Measurements from ENCODE around the gene HSPA1A. TPM values are rescaled to one million over a fixed set of nuclear protein-coding genes. Genes with fewer than 3 reads are reported as not detected.
"Not testable (repeated sequence)": the region's sequence is repeated elsewhere in the genome, so short reads cannot be mapped to it uniquely, and the experiment has no call there.

Gene HSPA1A
- total and polyA plus RNA-seq, 8 donors, result 64.3 to 205 (median 96.5) TPM

DNA sequence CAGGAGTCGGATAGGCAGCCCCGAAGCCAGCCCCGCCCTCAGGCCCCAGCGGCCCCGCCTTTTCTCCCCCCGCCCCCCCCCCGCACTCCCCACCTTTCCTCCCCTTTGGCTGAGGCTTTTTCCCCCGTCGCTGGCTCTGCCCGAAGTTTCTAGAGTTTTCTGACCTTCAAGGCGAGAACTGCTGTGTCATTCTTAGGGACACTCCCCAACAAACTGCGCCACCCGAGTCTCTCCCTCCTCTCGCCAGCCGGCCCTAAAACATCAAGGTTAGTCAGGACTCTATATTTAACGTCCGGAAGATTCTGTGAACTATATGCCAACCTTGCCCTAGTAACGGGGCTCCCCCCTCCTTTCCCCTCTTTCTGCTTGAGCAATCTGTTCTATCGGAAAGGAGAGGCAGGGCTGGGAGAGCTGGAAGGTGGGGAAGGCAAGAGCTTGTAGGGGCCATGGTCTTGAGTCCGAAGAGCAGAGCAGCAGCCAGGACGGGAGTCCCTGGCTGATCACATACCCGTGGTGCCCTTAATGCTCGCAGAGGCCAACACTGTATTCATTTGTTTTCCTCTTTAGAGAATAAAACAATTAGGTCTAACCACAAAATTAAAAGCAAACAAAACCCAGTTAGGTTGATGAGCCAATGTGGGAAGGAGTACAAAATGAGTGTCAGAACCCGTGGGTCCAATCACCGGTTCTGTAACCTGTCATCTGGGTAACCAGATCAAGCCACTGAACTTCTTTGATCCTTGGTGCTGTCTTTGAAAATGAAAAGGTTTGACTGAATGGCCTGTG lies 6.9 kb downstream of the HSPA1A start:
- peak; percentile 53 for ATAC-seq
- H3K4me1 ChIP-seq, result peaks cover 26 to 89% of the 10 kb centered on the region in 2 donors
- H3K27me3 ChIP-seq, result no peaks in the 10 kb centered on the region
- DNase-seq, result peak; percentile 67 to 91 (median 82)
- peak overlapping the region; percentile 92 to 98 for H3K27ac ChIP-seq
- no peaks in the 10 kb centered on the region for H3K36me3 ChIP-seq
- H3K9me3 ChIP-seq, result no peaks in the 10 kb centered on the region
- intact Hi-C loops (cut with DNase I), result no loop called here
- TF ChIP-seq, protein P1, sequence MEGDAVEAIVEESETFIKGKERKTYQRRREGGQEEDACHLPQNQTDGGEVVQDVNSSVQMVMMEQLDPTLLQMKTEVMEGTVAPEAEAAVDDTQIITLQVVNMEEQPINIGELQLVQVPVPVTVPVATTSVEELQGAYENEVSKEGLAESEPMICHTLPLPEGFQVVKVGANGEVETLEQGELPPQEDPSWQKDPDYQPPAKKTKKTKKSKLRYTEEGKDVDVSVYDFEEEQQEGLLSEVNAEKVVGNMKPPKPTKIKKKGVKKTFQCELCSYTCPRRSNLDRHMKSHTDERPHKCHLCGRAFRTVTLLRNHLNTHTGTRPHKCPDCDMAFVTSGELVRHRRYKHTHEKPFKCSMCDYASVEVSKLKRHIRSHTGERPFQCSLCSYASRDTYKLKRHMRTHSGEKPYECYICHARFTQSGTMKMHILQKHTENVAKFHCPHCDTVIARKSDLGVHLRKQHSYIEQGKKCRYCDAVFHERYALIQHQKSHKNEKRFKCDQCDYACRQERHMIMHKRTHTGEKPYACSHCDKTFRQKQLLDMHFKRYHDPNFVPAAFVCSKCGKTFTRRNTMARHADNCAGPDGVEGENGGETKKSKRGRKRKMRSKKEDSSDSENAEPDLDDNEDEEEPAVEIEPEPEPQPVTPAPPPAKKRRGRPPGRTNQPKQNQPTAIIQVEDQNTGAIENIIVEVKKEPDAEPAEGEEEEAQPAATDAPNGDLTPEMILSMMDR (IDR thresholded peaks at IDR 0.05), result no peak
- peak overlapping the region; percentile 35 to 54 for H3K4me3 ChIP-seq

DNA sequence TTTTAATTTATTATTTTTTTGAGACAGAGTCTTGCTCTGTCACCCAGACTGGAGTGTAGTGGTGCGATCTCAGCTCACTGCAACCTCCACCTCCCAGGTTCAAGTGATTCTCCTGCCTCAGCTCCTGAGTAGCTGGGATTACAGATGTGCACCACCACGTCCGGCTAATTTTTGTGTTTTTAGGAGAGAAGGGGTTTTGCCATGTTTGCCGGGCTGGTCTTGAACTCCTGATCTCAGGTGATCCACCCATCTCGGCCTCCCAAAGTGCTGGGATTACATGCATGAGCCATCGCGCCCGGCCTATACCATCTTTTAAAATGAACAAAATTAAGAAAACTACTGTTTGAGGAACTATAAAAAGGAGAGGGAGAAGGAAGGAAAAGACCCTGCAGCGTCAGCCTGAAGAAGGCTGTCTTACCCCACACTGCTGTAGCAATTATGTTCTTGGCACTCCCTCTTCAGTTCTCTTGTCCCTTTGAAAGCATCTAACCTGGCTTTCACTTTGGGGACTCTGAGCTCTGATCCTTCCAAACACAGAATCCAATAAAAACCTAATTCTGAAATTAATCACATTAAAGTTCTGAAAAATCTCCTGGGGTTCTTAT lies 8.4 kb downstream of the HSPA1A start:
- ATAC-seq; H3K36me3 ChIP-seq; intact Hi-C loops (cut with DNase I); H3K9me3 ChIP-seq; H3K27me3 ChIP-seq; DNase-seq; H3K4me3 ChIP-seq: not testable (repeated sequence)
- Histone ChIP-seq H3K27ac (peak overlapping the region; percentile 92 to 98), H3K4me1 (peaks cover 22 to 76% of the 10 kb centered on the region in 2 donors)

DNA sequence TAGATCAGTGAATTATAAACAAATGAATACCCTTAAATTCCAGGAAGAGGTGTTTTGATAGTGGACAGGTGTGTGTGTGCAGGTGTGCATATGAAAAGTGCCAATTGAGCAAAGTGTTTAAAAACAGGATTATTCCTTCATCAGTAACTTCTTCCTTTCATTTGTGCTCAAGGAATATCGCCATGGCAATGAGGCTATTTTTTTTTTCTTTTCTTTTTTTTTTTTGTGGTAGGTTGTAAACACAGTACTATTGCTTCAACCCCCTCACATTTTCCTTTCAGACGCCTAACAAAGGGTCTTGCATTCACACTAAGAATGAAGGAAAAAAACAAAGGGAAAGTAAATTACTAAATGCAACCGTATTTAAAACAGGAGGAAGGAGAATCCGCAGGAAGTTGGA lies 10.2 kb downstream of the HSPA1A start:
- intact Hi-C loops (cut with DNase I), result no loop called here
- TF ChIP-seq, protein P1 (IDR thresholded peaks at IDR 0.05), result no peak
- Histone ChIP-seq H3K9me3 (no peaks in the 10 kb centered on the region), H3K4me3 (no peak overlapping the region), H3K4me1 (peaks cover 12 to 57% of the 10 kb centered on the region in 2 donors), H3K36me3 (no peaks in the 10 kb centered on the region), H3K27ac (peak overlapping the region; percentile 92 to 98), H3K27me3 (no peaks in the 10 kb centered on the region)
- DNase-seq (no peak), ATAC-seq (no peak)

DNA sequence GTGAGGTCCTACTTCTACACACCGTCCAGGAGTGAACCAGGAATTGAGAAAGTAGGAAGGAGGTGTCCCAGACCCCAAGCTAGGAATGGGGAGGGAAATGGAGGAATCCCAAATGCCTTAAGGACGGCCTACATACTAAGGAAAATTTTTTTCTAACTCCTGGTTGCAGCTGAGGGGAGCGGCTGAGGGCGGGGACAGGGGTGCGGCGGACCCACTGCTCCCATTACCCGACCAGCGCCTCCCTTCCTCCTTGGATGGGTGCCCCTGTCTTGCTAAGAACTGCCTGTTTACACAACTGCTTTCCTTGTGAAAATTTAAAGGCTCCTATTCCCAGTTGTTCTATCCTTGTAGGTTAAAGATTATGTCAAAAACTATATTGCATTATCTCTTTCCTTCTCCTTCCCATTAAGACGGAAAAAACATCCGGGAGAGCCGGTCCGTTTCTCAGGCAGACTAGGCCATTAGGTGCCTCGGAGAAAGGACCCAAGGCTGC lies 11.5 kb downstream of the HSPA1A start:
- H3K27ac ChIP-seq, result peak overlapping the region; percentile 92 to 98
- TF ChIP-seq, protein P1 (IDR thresholded peaks at IDR 0.05), result no peak
- no peaks in the 10 kb centered on the region for H3K27me3 ChIP-seq
- DNase-seq, result peak in 3 of 4 donors; percentile 89 to 91 (median 90)
- intact Hi-C loops (cut with DNase I), result no loop called here
- no peaks in the 10 kb centered on the region for H3K9me3 ChIP-seq
- peaks cover 22 to 60% of the 10 kb centered on the region in 2 donors for H3K4me1 ChIP-seq
- peak overlapping the region; percentile 19 to 62 for H3K4me3 ChIP-seq
- H3K36me3 ChIP-seq, result no peaks in the 10 kb centered on the region
- ATAC-seq, result peak; percentile 30

DNA sequence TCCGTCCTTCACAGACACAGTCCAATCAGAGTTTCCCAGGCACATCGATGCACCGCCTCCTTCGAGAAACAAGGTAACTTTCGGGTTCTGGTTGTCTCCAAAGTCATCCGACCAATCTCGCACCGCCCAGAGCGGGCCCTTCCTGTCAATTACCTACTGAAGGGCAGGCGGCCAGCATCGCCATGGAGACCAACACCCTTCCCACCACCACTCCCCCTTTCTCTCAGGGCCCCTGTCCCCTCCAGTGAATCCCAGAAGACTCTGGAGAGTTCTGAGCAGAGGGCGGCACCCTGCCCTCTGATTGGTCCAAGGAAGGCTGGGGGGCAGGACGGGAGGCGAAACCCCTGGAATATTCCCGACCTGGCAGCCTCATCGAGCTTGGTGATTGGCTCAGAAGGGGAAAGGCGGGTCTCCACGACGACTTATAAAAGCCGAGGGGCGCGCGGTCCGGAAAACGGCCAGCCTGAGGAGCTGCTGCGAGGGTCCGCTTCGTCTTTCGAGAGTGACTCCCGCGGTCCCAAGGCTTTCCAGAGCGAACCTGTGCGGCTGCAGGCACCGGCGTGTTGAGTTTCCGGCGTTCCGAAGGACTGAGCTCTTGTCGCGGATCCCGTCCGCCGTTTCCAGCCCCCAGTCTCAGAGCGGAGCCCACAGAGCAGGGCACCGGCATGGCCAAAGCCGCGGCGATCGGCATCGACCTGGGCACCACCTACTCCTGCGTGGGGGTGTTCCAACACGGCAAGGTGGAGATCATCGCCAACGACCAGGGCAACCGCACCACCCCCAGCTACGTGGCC lies 12.1 kb downstream of the HSPA1A start, which contains the start of gene HSPA1B:
TSS of gene HSPA1B (plus strand) at position 453 of the 794 bp plus-strand sequence. CDS start at position 666, 213 bp downstream.
- Histone ChIP-seq H3K4me1 (peaks cover 25 to 63% of the 10 kb centered on the region in 2 donors), H3K27me3 (no peaks in the 10 kb centered on the region), H3K36me3 (no peaks in the 10 kb centered on the region), H3K4me3 (peak within 1 kb of the TSS; percentile 19 to 62), H3K9me3 (no peaks in the 10 kb centered on the region), H3K27ac (peak within 1 kb of the TSS; percentile 92 to 98)
- ATAC-seq (peak; percentile 70), DNase-seq (peak; percentile 97 to 100 (median 99))
- TF ChIP-seq, protein P1 (IDR thresholded peaks at IDR 0.05), result no peak
- intact Hi-C loops (cut with DNase I), result no loop called here
